Vagina (tissue), 2 donors: ENCODE measurements around the gene HYKK.

Experiments used
- POLR2A ChIP-seq, 2 donors: fragments of 450-650 bp; IDR thresholded peaks; one replicate each; pipeline ENCODE4 v1.6.1; 2017; ENCODE audit warnings: antibody characterized with exemption in 2 of 2, mild to moderate bottlenecking in 2 of 2, moderate library complexity in 2 of 2
- POLR2AphosphoS5 ChIP-seq, 2 donors: sonication (generic); formaldehyde crosslinking; IDR thresholded peaks; one replicate each; pipeline ENCODE4 v1.9.0; 2017; ENCODE audit warnings: antibody characterized with exemption in 2 of 2, mild to moderate bottlenecking in 2 of 2, low read depth in 1 of 2; ENCODE audit not compliant: insufficient read depth in 1 of 2
- TF ChIP-seq, protein P1 (sequence below), 3 experiments: fragments of 450-650 bp in 2 of 3; fragments of 200-600 bp in 1 of 3; sonication (generic) in 1 of 3; IDR thresholded peaks; one replicate each; pipeline ENCODE4 v1.5.1; 2017 to 2019; ENCODE audit warnings: antibody characterized with exemption in 3 of 3, mild to moderate bottlenecking in 2 of 3, moderate library complexity in 2 of 3

DNA sequence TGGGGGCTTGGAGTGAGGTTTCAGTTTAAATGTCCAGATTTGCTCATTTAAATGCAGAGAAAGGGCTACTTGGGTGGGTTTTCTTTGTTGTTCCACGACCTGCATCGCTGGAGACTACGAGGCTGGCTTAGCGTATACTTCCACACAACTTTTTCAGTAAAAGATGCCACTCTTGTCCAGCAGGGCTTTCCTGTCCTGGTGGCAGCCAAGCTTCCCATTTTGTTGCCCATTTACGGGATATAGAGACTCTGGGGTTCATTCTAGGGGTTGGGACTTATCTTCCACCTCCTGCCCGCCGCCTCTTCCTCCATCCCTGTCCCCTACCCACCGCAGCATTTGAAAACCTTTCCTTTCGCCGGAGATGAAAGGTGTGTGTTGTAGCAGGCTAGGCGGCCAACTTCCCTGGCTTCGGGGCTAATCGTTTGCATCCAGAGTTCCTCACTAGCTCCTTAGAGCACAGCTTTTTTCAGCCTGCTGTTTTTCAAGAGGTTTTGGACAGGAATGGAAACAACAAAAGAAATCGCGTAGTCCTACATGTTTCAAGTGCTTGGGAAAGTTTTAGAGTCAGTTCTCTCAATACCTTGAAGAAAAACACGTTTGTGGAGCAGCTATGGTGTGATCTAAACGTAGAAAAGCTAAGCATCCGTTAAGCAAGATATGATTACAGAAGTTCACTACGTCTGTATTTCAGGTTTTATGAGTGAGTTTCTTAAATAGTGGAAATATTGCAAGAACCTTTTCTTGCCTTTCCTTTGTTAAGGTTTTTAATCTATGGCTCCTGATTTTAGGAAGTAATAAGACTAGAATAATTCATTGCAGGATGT, 58.8 kb downstream of the HYKK start:
- TF ChIP-seq, protein P1, sequence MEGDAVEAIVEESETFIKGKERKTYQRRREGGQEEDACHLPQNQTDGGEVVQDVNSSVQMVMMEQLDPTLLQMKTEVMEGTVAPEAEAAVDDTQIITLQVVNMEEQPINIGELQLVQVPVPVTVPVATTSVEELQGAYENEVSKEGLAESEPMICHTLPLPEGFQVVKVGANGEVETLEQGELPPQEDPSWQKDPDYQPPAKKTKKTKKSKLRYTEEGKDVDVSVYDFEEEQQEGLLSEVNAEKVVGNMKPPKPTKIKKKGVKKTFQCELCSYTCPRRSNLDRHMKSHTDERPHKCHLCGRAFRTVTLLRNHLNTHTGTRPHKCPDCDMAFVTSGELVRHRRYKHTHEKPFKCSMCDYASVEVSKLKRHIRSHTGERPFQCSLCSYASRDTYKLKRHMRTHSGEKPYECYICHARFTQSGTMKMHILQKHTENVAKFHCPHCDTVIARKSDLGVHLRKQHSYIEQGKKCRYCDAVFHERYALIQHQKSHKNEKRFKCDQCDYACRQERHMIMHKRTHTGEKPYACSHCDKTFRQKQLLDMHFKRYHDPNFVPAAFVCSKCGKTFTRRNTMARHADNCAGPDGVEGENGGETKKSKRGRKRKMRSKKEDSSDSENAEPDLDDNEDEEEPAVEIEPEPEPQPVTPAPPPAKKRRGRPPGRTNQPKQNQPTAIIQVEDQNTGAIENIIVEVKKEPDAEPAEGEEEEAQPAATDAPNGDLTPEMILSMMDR (IDR thresholded peaks at IDR 0.05) = peak in 1 of 3 experiments; percentile 13
- no peak for TF ChIP-seq POLR2AphosphoS5 (IDR thresholded peaks at IDR 0.05; ENCODE audit: insufficient read depth in 1 of 2, low read depth in 1 of 2)
- no peak for TF ChIP-seq POLR2A (IDR thresholded peaks at IDR 0.05)
